ENCODE measurements around the gene ROPN1L. TPM values are rescaled to one million over a fixed set of nuclear protein-coding genes. Genes with fewer than 3 reads are reported as not detected.
A peak's percentile ranks its signal among the peaks of the same experiment; 100 is the strongest.

The ROPN1L gene
- total and polyA plus RNA-seq, 2 of the 8 experiments (the other 6 are each of a cell fraction or from before 2014, with no cell fraction given): 0.24 to 0.73 TPM

DNA sequence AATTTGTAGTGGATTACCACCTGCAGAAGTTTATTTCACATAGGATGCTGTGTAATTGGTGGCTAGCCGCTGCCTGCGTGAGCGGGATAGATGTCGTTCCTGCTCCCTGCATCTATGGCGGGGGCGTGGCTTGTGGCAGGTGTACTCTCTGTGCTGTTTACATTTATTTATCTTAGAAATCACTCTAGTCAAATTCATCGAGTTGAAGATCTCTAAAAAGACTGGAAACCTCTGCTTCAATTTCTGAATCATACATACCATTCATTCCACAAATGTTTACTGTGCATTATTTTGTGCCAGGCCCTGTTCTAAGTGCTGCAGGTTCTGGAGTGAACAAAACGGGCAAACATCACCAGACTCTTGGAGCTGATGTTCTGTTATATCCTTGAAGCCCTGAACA, 11.9 kb downstream of the ROPN1L start:
- Histone ChIP-seq H4K5ac (ENCODE audit: insufficient read length, low read depth, low read length) (no peak overlapping the region), H3K23ac (ENCODE audit: insufficient read length) (no peak overlapping the region), H3K4me1 (replicated peaks in 1 of 4; ENCODE audit: control insufficient read depth in 3 of 4, insufficient read depth in 4 of 4, low read length in 3 of 4) (peaks cover 3 to 16% (median 7%) of the 10 kb centered on the region in 4 experiments), H3K27me3 (replicated peaks in 1 of 4; ENCODE audit: control insufficient read depth in 3 of 4, extremely low read depth in 1 of 4, insufficient read depth in 3 of 4, low read length in 3 of 4) (no peaks in the 10 kb centered on the region), H4K8ac (ENCODE audit: extremely low read depth, insufficient read depth, low read length) (no peak overlapping the region), H2AK5ac (ENCODE audit: low read depth, low read length) (no peak overlapping the region), H4K91ac (replicated peaks; ENCODE audit: insufficient read length, low read length) (no peak overlapping the region), H3K4me3 (ENCODE audit: extremely low read depth in 1 of 4, insufficient read depth in 2 of 4, low read depth in 3 of 4, low read length in 4 of 4) (no peak overlapping the region), H2BK12ac (ENCODE audit: low read depth, low read length) (peak overlapping the region; percentile 89; the same call in 1 of the 2 replicates), H3K27ac (ENCODE audit: low read depth, low read length) (no peak overlapping the region), H3K4me2 (ENCODE audit: insufficient read depth in 1 of 2, low read depth in 2 of 2, low read length in 2 of 2) (no peak overlapping the region), H3K79me1 (ENCODE audit: low read depth, low read length) (no peaks in the 10 kb centered on the region), H3K14ac (ENCODE audit: insufficient read length) (no peak overlapping the region), H3K36me3 (ENCODE audit: control insufficient read depth in 2 of 4, insufficient read depth in 4 of 4, low read length in 3 of 4) (no peaks in the 10 kb centered on the region), H3K9me3 (ENCODE audit: insufficient read depth in 2 of 2, low read depth in 1 of 2, low read length in 1 of 2) (no peaks in the 10 kb centered on the region), H3K79me2 (ENCODE audit: control insufficient read depth in 1 of 2, insufficient read depth in 2 of 2, low read length in 2 of 2) (no peaks in the 10 kb centered on the region), H3K4ac (replicated peaks; ENCODE audit: insufficient read length, low read depth, low read length) (no peak overlapping the region), H2BK5ac (ENCODE audit: low read depth, low read length) (no peak overlapping the region), H2BK120ac (replicated peaks; ENCODE audit: low read depth, low read length) (no peak overlapping the region), H3K18ac (ENCODE audit: extremely low read depth, low read length) (no peak overlapping the region), H3K56ac (replicated peaks; ENCODE audit: insufficient read length, low read depth, low read length) (no peak overlapping the region), H3K9ac (replicated peaks in 1 of 4; ENCODE audit: extremely low read depth in 1 of 4, low read depth in 3 of 4, low read length in 3 of 4) (no peak overlapping the region), H2BK20ac (ENCODE audit: low read length) (no peak overlapping the region), H4K20me1 (replicated peaks in 1 of 2; ENCODE audit: control insufficient read depth in 1 of 2, insufficient read depth in 2 of 2, low read length in 2 of 2) (no peaks in the 10 kb centered on the region), H3K23me2 (ENCODE audit: low read depth, low read length) (no peaks in the 10 kb centered on the region), H2AFZ (ENCODE audit: low read length) (no peak overlapping the region), H2BK15ac (ENCODE audit: low read length) (no peak overlapping the region)
- ChIA-PET CTCF (ENCODE audit: partially characterized antibody) (interaction anchor here (0.6 to 13.8 kb wide), 33 partner anchors 10 to 1346 kb away, joined by 3 to 199 read pairs (median 7); partner anchors contain the start of gene ROPN1L), POLR2A (ENCODE audit: partially characterized antibody) (no interaction called here)
- WGBS, 2 experiments (ENCODE audit: extremely low coverage in 1 of 2, insufficient coverage in 1 of 2, insufficient read length in 1 of 2, insufficient replicate concordance in 2 of 2, low coverage in 1 of 2, low lambda C conversion rate in 2 of 2, missing lambda C conversion rate in 1 of 2): 90% methylated on average over 8 of the region's 8 CpGs; no CpG with 5 or more reads in 1 of the 2 experiments
- DNase-seq (ENCODE audit: low read depth in 1 of 2, low spot score in 2 of 2) (no peak), FAIRE-seq (no peak)
- TF ChIP-seq, protein P1, sequence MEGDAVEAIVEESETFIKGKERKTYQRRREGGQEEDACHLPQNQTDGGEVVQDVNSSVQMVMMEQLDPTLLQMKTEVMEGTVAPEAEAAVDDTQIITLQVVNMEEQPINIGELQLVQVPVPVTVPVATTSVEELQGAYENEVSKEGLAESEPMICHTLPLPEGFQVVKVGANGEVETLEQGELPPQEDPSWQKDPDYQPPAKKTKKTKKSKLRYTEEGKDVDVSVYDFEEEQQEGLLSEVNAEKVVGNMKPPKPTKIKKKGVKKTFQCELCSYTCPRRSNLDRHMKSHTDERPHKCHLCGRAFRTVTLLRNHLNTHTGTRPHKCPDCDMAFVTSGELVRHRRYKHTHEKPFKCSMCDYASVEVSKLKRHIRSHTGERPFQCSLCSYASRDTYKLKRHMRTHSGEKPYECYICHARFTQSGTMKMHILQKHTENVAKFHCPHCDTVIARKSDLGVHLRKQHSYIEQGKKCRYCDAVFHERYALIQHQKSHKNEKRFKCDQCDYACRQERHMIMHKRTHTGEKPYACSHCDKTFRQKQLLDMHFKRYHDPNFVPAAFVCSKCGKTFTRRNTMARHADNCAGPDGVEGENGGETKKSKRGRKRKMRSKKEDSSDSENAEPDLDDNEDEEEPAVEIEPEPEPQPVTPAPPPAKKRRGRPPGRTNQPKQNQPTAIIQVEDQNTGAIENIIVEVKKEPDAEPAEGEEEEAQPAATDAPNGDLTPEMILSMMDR (IDR thresholded peaks at IDR 0.05; ENCODE audit: control extremely low read depth in 1 of 3, insufficient read depth in 1 of 3, low read depth in 1 of 3, low read length in 3 of 3): no peak
- TF ChIP-seq POLR2AphosphoS5 (IDR thresholded peaks at IDR 0.05; ENCODE audit: low read depth, low read length) (no peak), SIN3A (conservative IDR thresholded peaks at IDR 0.05 in 1 of 2, IDR thresholded peaks at IDR 0.05 in 1 of 2; ENCODE audit: low read depth in 1 of 2, low read length in 2 of 2) (no peak), GTF2F1 (IDR thresholded peaks at IDR 0.05; ENCODE audit: borderline replicate concordance, low read depth, low read length) (no peak), RFX5 (IDR thresholded peaks at IDR 0.05; ENCODE audit: borderline replicate concordance, low read depth, low read length) (no peak), NRF1 (IDR thresholded peaks at IDR 0.05; ENCODE audit: low read depth, low read length) (no peak), YY1 (IDR thresholded peaks at IDR 0.05; ENCODE audit: low read depth, low read length) (no peak), CHD2 (IDR thresholded peaks at IDR 0.05; ENCODE audit: low read length) (no peak), KDM1A (IDR thresholded peaks at IDR 0.05; ENCODE audit: borderline replicate concordance, low read length) (no peak), EP300 (IDR thresholded peaks at IDR 0.05; ENCODE audit: borderline replicate concordance in 1 of 2, low read depth in 2 of 2, low read length in 2 of 2) (no peak), TEAD4 (IDR thresholded peaks at IDR 0.05; ENCODE audit: low read depth, low read length) (no peak)
- TF ChIP-seq, protein P2, sequence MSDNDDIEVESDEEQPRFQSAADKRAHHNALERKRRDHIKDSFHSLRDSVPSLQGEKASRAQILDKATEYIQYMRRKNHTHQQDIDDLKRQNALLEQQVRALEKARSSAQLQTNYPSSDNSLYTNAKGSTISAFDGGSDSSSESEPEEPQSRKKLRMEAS (IDR thresholded peaks at IDR 0.05): no peak

All from H1 (cell line).